T-helper 17 cell (primary cell): ENCODE measurements around the gene SLC8A1. TPM values are rescaled to one million over a fixed set of nuclear protein-coding genes. Genes with fewer than 3 reads are reported as not detected.

Experiments used
- ATAC-seq: fragments of 150-1000 bp; cut with Tn5 transposase; 2 replicates; pipeline ENCODE4 v1.10.0; 2021; ENCODE audit warnings: mild to moderate bottlenecking, moderate library complexity
- DNase-seq, 3 donors: peaks; one replicate each; pipeline versions ENCODE4 v3.0.0 to v3.0.0-alpha.2; 2020 to 2021
- H3K9me3 ChIP-seq: one replicate; pipeline ENCODE4 v1.7.0; 2013; ENCODE audit warnings: low read length, mild to moderate bottlenecking; ENCODE audit not compliant: control insufficient read depth, poor library complexity, severe bottlenecking
- H3K27ac Mint-ChIP-seq: one replicate; pipeline ENCODE4 v1.8.0; 2022; ENCODE audit warnings: mild to moderate bottlenecking, moderate library complexity, mixed read lengths
- H3K27me3 Mint-ChIP-seq: one replicate; pipeline ENCODE4 v1.8.0; 2022; ENCODE audit warnings: mixed read lengths
- H3K36me3 Mint-ChIP-seq: one replicate; pipeline ENCODE4 v1.8.0; 2022; ENCODE audit warnings: low read depth, mixed read lengths
- H3K4me1 Mint-ChIP-seq: one replicate; pipeline ENCODE4 v1.8.0; 2022; ENCODE audit warnings: mild to moderate bottlenecking, mixed read lengths
- H3K4me3 Mint-ChIP-seq: one replicate; pipeline ENCODE4 v1.8.0; 2022; ENCODE audit warnings: mild to moderate bottlenecking, moderate library complexity, mixed read lengths
- total RNA-seq, 4 donors: library from RNA in 2 of 4; stranded (reverse) in 2 of 4; gene quantifications; one replicate each; pipeline ENCODE4 v1.2.3 and lab custom pipeline; 2022 to 2026

SLC8A1 gene
- total RNA-seq, 2 donors from 2014 or later: 0.26 to 1.4 TPM

- Mint-ChIP-seq H3K27me3 (peaks cover 6% of the 10 kb centered on the region), H3K27ac (no peak overlapping the region), H3K4me1 (no peaks in the 10 kb centered on the region), H3K4me3 (no peak overlapping the region), H3K36me3 (no peaks in the 10 kb centered on the region)
- no peaks in the 10 kb centered on the region for H3K9me3 ChIP-seq
- ATAC-seq: no peak
- DNase-seq: no peak
Measured at GRCh38 chr2:40343902-40344301, 108.0 kb downstream of the SLC8A1 start.

GRCh38 chr2:40341198-40341597, 110.7 kb downstream of the SLC8A1 start:
- Mint-ChIP-seq H3K27ac (no peak overlapping the region), H3K36me3 (no peaks in the 10 kb centered on the region), H3K4me1 (no peaks in the 10 kb centered on the region), H3K4me3 (no peak overlapping the region), H3K27me3 (peaks cover 6% of the 10 kb centered on the region)
- no peaks in the 10 kb centered on the region for H3K9me3 ChIP-seq
- ATAC-seq (no peak), DNase-seq (no peak)

DNA sequence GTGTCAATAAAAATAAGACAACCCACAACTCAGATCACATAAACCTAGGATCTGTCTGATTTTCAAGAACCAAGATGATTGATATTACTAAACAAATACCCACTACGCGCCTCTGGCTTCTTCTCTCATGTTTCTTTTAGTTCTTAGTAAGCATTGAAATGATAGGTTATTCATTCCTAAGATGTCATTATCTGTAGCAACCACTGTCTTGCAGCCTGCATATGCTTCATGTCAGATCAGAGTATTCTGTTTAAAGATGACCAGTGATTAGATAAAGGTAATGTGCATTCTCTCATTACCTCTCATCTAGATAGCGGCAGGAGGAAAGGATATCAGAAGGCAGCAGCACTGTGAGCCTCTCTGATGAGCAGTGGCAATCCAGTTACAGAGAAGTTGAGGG, 112.9 kb downstream of the SLC8A1 start:
- Mint-ChIP-seq H3K4me1 (no peaks in the 10 kb centered on the region), H3K27ac (no peak overlapping the region), H3K36me3 (no peaks in the 10 kb centered on the region), H3K4me3 (no peak overlapping the region), H3K27me3 (no peaks in the 10 kb centered on the region)
- H3K9me3 ChIP-seq: no peaks in the 10 kb centered on the region
- ATAC-seq (no peak), DNase-seq (no peak)

DNA sequence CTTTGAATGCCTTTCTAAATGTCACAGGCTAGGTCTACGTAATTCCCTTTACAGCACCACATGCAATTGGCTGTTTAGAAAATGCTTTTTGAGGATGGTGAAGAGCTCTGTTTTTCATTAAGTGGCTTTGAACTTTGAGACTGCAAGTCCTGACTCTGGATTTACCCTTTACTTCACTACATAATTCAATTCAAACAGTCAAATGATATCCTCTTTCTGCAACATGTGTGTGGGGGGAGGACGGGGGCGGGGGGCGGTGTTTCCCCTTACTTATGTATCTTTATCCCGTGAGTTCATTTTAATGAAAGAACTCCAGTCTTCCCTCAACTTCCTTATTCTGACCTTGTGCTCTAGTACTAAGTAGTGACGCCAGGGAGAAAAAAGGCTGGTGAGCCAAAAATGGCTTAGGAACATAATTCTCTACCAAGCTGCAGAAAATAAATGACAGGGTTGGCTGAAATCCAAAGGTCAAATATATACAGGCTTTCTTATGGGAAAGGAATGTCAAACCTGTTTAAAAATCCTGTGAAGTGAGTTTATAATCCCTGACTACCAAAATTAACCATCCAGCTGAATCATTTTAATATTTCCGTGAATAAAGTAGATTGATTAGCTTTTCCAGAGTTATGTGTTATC, 119.6 kb downstream of the SLC8A1 start:
- H3K36me3 Mint-ChIP-seq: no peaks in the 10 kb centered on the region
- DNase-seq (no peak), ATAC-seq (no peak)
- no peak overlapping the region for H3K27ac Mint-ChIP-seq
- H3K27me3 Mint-ChIP-seq: no peaks in the 10 kb centered on the region
- no peak overlapping the region for H3K4me3 Mint-ChIP-seq
- no peaks in the 10 kb centered on the region for H3K9me3 ChIP-seq
- H3K4me1 Mint-ChIP-seq: no peaks in the 10 kb centered on the region

GRCh38 chr2:40330096-40330495, 121.8 kb downstream of the SLC8A1 start:
- no peaks in the 10 kb centered on the region for H3K27me3 Mint-ChIP-seq
- H3K27ac Mint-ChIP-seq: no peak overlapping the region
- no peaks in the 10 kb centered on the region for H3K36me3 Mint-ChIP-seq
- no peaks in the 10 kb centered on the region for H3K9me3 ChIP-seq
- H3K4me1 Mint-ChIP-seq: no peaks in the 10 kb centered on the region
- H3K4me3 Mint-ChIP-seq: no peak overlapping the region
- DNase-seq (no peak), ATAC-seq (no peak)

GRCh38 chr2:40329739-40330030, 122.2 kb downstream of the SLC8A1 start:
- no peaks in the 10 kb centered on the region for H3K9me3 ChIP-seq
- no peak for DNase-seq
- Mint-ChIP-seq H3K36me3 (no peaks in the 10 kb centered on the region), H3K4me1 (no peaks in the 10 kb centered on the region), H3K27me3 (no peaks in the 10 kb centered on the region), H3K27ac (no peak overlapping the region), H3K4me3 (no peak overlapping the region)
- no peak for ATAC-seq

GRCh38 chr2:40325116-40325515, 126.8 kb downstream of the SLC8A1 start:
- Mint-ChIP-seq H3K4me3 (no peak overlapping the region), H3K36me3 (no peaks in the 10 kb centered on the region), H3K4me1 (no peaks in the 10 kb centered on the region), H3K27me3 (no peaks in the 10 kb centered on the region), H3K27ac (no peak overlapping the region)
- no peaks in the 10 kb centered on the region for H3K9me3 ChIP-seq
- DNase-seq: no peak
- no peak for ATAC-seq

- H3K36me3 Mint-ChIP-seq: no peaks in the 10 kb centered on the region
- H3K9me3 ChIP-seq: no peaks in the 10 kb centered on the region
- no peak overlapping the region for H3K4me3 Mint-ChIP-seq
- H3K4me1 Mint-ChIP-seq: no peaks in the 10 kb centered on the region
- H3K27me3 Mint-ChIP-seq: no peaks in the 10 kb centered on the region
- no peak for DNase-seq
- H3K27ac Mint-ChIP-seq: no peak overlapping the region
- no peak for ATAC-seq
Measured at GRCh38 chr2:40324656-40325055, 127.2 kb downstream of the SLC8A1 start.

DNA sequence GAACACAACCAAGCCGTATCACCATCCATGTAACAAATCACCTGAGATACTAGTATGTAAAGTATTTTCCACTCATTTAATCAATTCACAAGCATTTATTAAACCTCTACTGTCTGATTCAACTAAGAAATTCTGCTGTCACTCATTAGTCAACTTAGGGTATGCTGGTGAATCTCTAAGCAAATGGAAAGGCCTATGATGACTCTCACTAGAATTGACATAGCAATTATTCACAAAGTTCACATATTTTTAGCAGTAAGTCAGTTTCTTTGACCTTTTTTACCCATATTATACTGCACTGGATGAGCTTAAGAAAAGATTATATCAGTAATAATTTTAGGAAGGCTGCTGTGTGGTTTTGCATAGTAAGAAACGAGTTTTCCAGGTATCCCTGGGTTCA, 130.1 kb downstream of the SLC8A1 start:
- no peak for DNase-seq
- ATAC-seq: no peak
- H3K4me3 Mint-ChIP-seq: no peak overlapping the region

GRCh38 chr2:40321016-40321623, 130.8 kb downstream of the SLC8A1 start:
- no peaks in the 10 kb centered on the region for H3K36me3 Mint-ChIP-seq
- ATAC-seq: no peak
- H3K9me3 ChIP-seq: no peaks in the 10 kb centered on the region
- H3K27me3 Mint-ChIP-seq: no peaks in the 10 kb centered on the region
- no peak overlapping the region for H3K27ac Mint-ChIP-seq
- no peaks in the 10 kb centered on the region for H3K4me1 Mint-ChIP-seq
- no peak for DNase-seq
- no peak overlapping the region for H3K4me3 Mint-ChIP-seq

More for the DNA sequence above, 130.1 kb downstream of the SLC8A1 start:
- no peaks in the 10 kb centered on the region for H3K4me1 Mint-ChIP-seq
- H3K27me3 Mint-ChIP-seq: no peaks in the 10 kb centered on the region
- no peak overlapping the region for H3K27ac Mint-ChIP-seq
- H3K36me3 Mint-ChIP-seq: no peaks in the 10 kb centered on the region
- H3K9me3 ChIP-seq: no peaks in the 10 kb centered on the region

- no peaks in the 10 kb centered on the region for H3K27me3 Mint-ChIP-seq
- no peak overlapping the region for H3K27ac Mint-ChIP-seq
- no peak for ATAC-seq
Measured at GRCh38 chr2:40318921-40319320, 133.0 kb downstream of the SLC8A1 start.

GRCh38 chr2:40317761-40318160, 134.1 kb downstream of the SLC8A1 start:
- no peaks in the 10 kb centered on the region for H3K9me3 ChIP-seq
- H3K4me3 Mint-ChIP-seq: no peak overlapping the region
- no peak for ATAC-seq
- no peak overlapping the region for H3K27ac Mint-ChIP-seq
- DNase-seq: no peak
- no peaks in the 10 kb centered on the region for H3K36me3 Mint-ChIP-seq
- no peaks in the 10 kb centered on the region for H3K27me3 Mint-ChIP-seq
- no peaks in the 10 kb centered on the region for H3K4me1 Mint-ChIP-seq

More at GRCh38 chr2:40318921-40319320, 133.0 kb downstream of the SLC8A1 start:
- no peaks in the 10 kb centered on the region for H3K36me3 Mint-ChIP-seq
- H3K4me3 Mint-ChIP-seq: no peak overlapping the region
- no peaks in the 10 kb centered on the region for H3K4me1 Mint-ChIP-seq
- no peaks in the 10 kb centered on the region for H3K9me3 ChIP-seq
- DNase-seq: no peak

- Mint-ChIP-seq H3K36me3 (no peaks in the 10 kb centered on the region), H3K4me1 (no peaks in the 10 kb centered on the region), H3K27ac (no peak overlapping the region), H3K27me3 (no peaks in the 10 kb centered on the region), H3K4me3 (no peak overlapping the region)
- no peak for DNase-seq
- ATAC-seq: no peak
- H3K9me3 ChIP-seq: no peaks in the 10 kb centered on the region
Measured at GRCh38 chr2:40317046-40317445, 134.8 kb downstream of the SLC8A1 start.

DNA sequence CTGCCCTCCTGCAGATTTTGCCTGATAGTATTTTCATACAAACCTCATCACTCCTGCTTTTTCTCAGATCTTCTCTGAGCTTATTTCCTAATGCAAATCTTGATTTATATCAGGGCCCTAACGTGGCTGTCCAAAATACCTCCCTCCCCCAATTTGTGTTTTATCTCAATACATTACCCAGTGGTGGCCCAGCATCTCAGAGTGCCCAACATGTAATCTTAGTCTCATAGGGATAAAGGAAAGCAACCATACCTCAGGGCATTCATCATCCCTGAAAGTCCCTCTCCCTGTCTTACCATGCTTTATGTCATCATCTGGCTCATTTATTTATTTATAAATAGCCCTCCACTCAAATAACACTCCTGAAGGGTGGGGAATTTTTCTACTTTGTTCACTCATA, 135.3 kb downstream of the SLC8A1 start:
- no peak for ATAC-seq

More for the DNA sequence above, 135.3 kb downstream of the SLC8A1 start:
- no peak for DNase-seq
- Mint-ChIP-seq H3K27ac (no peak overlapping the region), H3K4me3 (no peak overlapping the region), H3K36me3 (no peaks in the 10 kb centered on the region), H3K4me1 (no peaks in the 10 kb centered on the region), H3K27me3 (no peaks in the 10 kb centered on the region)
- no peaks in the 10 kb centered on the region for H3K9me3 ChIP-seq
